ENCODE results near the gene MTFR2. TPM values are rescaled to one million over a fixed set of nuclear protein-coding genes. Genes with fewer than 3 reads are reported as not detected.
A peak's percentile ranks its signal among the peaks of the same experiment; 100 is the strongest.

MTFR2 gene
- total and polyA plus RNA-seq, 2 of the 13 experiments (the other 11 are each of a cell fraction or from before 2014, with no cell fraction given): 6.7 to 10.7 TPM

DNA sequence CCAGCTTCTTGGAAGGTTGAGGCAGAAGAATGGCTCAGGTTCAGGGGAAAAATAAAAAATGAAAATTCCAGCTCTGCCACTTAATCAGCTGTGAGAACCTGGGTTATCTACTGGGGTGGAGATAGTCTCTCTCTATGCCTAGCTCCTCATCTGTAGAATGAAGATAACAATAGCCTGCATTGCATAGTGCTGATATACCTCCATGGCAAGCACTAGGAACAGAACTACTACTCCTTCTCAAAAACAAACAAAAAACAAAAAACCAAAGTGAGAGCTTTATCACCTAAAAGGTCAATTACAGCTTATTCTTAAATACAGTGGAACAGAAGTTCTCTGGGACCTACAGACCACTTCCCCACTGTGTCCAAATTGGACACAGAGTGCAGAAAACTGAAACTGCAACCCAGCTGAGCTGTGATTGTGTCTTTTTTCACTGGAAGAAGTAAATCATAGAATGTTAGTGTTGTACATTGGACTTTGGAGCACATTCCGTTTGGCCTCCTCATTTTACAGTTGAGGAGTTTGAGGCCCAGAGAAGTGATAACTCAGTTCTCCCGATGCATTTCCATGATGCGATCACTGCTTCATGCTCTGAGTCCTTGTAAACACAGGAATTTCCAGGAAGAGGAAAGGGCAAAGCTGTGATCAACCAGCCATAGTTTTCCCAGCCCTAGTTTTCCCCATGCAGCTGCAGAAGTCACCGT is 23.3 kb downstream of the MTFR2 start (continued):
- TF ChIP-seq, protein P1, sequence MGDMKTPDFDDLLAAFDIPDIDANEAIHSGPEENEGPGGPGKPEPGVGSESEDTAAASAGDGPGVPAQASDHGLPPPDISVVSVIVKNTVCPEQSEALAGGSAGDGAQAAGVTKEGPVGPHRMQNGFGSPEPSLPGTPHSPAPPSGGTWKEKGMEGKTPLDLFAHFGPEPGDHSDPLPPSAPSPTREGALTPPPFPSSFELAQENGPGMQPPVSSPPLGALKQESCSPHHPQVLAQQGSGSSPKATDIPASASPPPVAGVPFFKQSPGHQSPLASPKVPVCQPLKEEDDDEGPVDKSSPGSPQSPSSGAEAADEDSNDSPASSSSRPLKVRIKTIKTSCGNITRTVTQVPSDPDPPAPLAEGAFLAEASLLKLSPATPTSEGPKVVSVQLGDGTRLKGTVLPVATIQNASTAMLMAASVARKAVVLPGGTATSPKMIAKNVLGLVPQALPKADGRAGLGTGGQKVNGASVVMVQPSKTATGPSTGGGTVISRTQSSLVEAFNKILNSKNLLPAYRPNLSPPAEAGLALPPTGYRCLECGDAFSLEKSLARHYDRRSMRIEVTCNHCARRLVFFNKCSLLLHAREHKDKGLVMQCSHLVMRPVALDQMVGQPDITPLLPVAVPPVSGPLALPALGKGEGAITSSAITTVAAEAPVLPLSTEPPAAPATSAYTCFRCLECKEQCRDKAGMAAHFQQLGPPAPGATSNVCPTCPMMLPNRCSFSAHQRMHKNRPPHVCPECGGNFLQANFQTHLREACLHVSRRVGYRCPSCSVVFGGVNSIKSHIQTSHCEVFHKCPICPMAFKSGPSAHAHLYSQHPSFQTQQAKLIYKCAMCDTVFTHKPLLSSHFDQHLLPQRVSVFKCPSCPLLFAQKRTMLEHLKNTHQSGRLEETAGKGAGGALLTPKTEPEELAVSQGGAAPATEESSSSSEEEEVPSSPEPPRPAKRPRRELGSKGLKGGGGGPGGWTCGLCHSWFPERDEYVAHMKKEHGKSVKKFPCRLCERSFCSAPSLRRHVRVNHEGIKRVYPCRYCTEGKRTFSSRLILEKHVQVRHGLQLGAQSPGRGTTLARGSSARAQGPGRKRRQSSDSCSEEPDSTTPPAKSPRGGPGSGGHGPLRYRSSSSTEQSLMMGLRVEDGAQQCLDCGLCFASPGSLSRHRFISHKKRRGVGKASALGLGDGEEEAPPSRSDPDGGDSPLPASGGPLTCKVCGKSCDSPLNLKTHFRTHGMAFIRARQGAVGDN (CRISPR knock-in tag; IDR thresholded peaks at IDR 0.05): no peak
- TF ChIP-seq, protein P2, sequence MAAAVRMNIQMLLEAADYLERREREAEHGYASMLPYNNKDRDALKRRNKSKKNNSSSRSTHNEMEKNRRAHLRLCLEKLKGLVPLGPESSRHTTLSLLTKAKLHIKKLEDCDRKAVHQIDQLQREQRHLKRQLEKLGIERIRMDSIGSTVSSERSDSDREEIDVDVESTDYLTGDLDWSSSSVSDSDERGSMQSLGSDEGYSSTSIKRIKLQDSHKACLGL (CRISPR knock-in tag; IDR thresholded peaks at IDR 0.05): no peak
- TF ChIP-seq ZNF296 (CRISPR knock-in tag; conservative IDR thresholded peaks at IDR 0.05) (no peak), MIXL1 (CRISPR knock-in tag; IDR thresholded peaks at IDR 0.05) (peak; percentile 35; the same call in 1 of the 2 replicates), MAX (IDR thresholded peaks at IDR 0.05) (peak; percentile 23; the same call in 1 of the 2 replicates), FOXK1 (CRISPR knock-in tag; IDR thresholded peaks at IDR 0.05; ENCODE audit: borderline replicate concordance, low read depth) (peak; percentile 30; the same call in 1 of the 2 replicates), ZFX (CRISPR knock-in tag; IDR thresholded peaks at IDR 0.05; ENCODE audit: low read depth) (peak; percentile 49; the same call in 1 of the 2 replicates), ZNF674 (CRISPR knock-in tag; IDR thresholded peaks at IDR 0.05; ENCODE audit: low read depth) (0 out of 2 replicates have a peak, but pooled peaks have one; percentile 30), ZNF644 (CRISPR knock-in tag; IDR thresholded peaks at IDR 0.05; ENCODE audit: low read depth) (0 out of 2 replicates have a peak, but pooled peaks have one; percentile 27)
- TF ChIP-seq, protein P3, sequence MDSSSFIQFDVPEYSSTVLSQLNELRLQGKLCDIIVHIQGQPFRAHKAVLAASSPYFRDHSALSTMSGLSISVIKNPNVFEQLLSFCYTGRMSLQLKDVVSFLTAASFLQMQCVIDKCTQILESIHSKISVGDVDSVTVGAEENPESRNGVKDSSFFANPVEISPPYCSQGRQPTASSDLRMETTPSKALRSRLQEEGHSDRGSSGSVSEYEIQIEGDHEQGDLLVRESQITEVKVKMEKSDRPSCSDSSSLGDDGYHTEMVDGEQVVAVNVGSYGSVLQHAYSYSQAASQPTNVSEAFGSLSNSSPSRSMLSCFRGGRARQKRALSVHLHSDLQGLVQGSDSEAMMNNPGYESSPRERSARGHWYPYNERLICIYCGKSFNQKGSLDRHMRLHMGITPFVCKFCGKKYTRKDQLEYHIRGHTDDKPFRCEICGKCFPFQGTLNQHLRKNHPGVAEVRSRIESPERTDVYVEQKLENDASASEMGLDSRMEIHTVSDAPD (CRISPR knock-in tag; IDR thresholded peaks at IDR 0.05): 0 out of 2 replicates have a peak, but pooled peaks have one; percentile 28
- TF ChIP-seq, protein P4, sequence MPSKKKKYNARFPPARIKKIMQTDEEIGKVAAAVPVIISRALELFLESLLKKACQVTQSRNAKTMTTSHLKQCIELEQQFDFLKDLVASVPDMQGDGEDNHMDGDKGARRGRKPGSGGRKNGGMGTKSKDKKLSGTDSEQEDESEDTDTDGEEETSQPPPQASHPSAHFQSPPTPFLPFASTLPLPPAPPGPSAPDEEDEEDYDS (CRISPR knock-in tag; IDR thresholded peaks at IDR 0.05): peak; percentile 19; the same call in 1 of the 2 replicates
- TF ChIP-seq, protein P5, sequence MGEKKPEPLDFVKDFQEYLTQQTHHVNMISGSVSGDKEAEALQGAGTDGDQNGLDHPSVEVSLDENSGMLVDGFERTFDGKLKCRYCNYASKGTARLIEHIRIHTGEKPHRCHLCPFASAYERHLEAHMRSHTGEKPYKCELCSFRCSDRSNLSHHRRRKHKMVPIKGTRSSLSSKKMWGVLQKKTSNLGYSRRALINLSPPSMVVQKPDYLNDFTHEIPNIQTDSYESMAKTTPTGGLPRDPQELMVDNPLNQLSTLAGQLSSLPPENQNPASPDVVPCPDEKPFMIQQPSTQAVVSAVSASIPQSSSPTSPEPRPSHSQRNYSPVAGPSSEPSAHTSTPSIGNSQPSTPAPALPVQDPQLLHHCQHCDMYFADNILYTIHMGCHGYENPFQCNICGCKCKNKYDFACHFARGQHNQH (CRISPR knock-in tag; IDR thresholded peaks at IDR 0.05): 0 out of 2 replicates have a peak, but pooled peaks have one; percentile 4
- TF ChIP-seq, protein P6, sequence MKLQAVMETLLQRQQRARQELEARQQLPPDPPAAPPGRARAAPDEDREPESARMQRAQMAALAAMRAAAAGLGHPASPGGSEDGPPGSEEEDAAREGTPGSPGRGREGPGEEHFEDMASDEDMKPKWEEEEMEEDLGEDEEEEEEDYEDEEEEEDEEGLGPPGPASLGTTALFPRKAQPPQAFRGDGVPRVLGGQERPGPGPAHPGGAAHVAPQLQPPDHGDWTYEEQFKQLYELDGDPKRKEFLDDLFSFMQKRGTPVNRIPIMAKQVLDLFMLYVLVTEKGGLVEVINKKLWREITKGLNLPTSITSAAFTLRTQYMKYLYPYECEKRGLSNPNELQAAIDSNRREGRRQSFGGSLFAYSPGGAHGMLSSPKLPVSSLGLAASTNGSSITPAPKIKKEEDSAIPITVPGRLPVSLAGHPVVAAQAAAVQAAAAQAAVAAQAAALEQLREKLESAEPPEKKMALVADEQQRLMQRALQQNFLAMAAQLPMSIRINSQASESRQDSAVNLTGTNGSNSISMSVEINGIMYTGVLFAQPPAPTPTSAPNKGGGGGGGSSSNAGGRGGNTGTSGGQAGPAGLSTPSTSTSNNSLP (IDR thresholded peaks at IDR 0.05; ENCODE audit: low read depth, low read length): no peak

Data from HepG2 (cell line).